Heart left ventricle (tissue), 13 donors: ENCODE measurements around the gene RPL27.

Experiments
- POLR2A ChIP-seq, 2 donors: fragments of 450-650 bp; IDR thresholded peaks; one replicate each; pipeline ENCODE4 v1.6.1; 2017; ENCODE audit warnings: antibody characterized with exemption in 2 of 2, mild to moderate bottlenecking in 2 of 2, moderate library complexity in 2 of 2
- TF ChIP-seq, protein P1 (sequence below), 12 donors: fragments of 200-600 bp; sonication (generic) in 4 of 12; IDR thresholded peaks; one replicate each; pipeline versions ENCODE4 v1.5.0 to v1.8.0; 2018 to 2022; ENCODE audit warnings: antibody characterized with exemption in 12 of 12, mild to moderate bottlenecking in 5 of 12
- donor health status: ischemic (EF 13 %, LVEDD 7.1; RV severe dilation, severe dysfunction).
- donor health status: DM: no; HTN: yes; CAD: no.
- donor health status: DM: no; HTN: no; CAD: no.
- donor health status: ischemic (EF 25% LVEDD 6.9; RV normal size, moderate dysfunction).
- donor health status: ischemic (EF 25% LVEDD 5.7; RV mildly dilated, moderate dysfunction).
- donor health status: ischemic (EF 35%, LVEDD 5.7; RV mildly dilated, moderate dysfunction).
- donor health status: nonischemic (EF 11% LVEDD 7.7; RV severe dilation, severe dysfunction).
- donor health status: DM: yes; HTN: yes; CAD: no.
- donor health status: PGD.
- donor health status: ischemic (EF 29% LVEDD 5.4; RV normal size, mild dysfunction).
- donor health status: nonischemic (EF 23%, LVEDD 6.1; RV moderate dilation, normal function).

DNA sequence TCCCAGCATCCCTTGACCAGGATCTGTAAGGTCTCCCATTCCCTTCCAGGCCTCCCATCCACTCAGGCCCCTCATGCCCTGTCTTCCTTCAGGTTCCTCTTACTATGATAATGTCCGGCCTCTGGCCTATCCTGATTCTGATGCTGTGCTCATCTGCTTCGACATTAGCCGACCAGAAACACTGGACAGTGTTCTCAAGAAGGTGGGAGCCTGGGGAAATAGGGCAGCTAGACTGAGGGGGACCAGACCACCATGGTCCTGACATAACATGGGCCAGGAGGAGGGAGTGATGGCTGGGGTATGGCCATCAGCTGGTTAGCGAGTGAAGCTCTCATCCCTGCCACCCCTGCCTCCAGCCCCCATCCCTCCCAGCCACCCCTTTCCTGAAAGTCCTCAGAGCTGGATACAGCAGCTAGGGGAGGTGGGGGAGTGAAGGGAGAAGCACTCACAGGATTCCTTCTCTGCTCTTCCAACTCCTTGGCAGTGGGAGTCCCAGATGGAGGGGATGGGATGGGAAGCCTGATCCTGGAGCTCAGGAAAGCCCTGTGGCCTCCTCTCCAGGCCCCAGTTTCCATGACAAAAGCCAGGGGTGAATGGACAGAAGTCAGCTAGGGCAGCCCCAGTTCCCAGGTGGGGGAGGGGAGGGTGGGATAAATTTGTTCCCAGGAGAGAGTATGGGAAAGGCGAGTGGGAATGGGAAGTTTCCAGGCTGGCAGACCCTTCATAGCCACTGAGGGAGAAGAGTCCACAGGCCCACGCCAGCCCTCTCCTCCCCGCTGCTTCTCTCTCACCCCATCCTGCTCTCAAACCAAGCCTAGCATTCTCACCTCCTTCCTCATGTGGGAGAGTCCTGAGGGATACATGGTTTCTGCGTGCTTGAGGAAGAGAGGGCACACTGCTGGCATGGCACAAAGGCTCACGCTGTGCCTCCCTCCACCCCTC, 29.1 kb downstream of the RPL27 start:
- TF ChIP-seq, protein P1, sequence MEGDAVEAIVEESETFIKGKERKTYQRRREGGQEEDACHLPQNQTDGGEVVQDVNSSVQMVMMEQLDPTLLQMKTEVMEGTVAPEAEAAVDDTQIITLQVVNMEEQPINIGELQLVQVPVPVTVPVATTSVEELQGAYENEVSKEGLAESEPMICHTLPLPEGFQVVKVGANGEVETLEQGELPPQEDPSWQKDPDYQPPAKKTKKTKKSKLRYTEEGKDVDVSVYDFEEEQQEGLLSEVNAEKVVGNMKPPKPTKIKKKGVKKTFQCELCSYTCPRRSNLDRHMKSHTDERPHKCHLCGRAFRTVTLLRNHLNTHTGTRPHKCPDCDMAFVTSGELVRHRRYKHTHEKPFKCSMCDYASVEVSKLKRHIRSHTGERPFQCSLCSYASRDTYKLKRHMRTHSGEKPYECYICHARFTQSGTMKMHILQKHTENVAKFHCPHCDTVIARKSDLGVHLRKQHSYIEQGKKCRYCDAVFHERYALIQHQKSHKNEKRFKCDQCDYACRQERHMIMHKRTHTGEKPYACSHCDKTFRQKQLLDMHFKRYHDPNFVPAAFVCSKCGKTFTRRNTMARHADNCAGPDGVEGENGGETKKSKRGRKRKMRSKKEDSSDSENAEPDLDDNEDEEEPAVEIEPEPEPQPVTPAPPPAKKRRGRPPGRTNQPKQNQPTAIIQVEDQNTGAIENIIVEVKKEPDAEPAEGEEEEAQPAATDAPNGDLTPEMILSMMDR (IDR thresholded peaks at IDR 0.05): no peak
- TF ChIP-seq POLR2A (IDR thresholded peaks at IDR 0.05): no peak
